GM19023 (cell line): ENCODE measurements around the gene RAB14.

ENCODE experiments used
- ATAC-seq: cut with Tn5 transposase; IDR thresholded peaks from one replicate; pipeline ENCODE4 v1.9.1; 2021; ENCODE audit warnings: mild to moderate bottlenecking, moderate library complexity; ENCODE audit not compliant: unreplicated experiment

Gene RAB14

DNA sequence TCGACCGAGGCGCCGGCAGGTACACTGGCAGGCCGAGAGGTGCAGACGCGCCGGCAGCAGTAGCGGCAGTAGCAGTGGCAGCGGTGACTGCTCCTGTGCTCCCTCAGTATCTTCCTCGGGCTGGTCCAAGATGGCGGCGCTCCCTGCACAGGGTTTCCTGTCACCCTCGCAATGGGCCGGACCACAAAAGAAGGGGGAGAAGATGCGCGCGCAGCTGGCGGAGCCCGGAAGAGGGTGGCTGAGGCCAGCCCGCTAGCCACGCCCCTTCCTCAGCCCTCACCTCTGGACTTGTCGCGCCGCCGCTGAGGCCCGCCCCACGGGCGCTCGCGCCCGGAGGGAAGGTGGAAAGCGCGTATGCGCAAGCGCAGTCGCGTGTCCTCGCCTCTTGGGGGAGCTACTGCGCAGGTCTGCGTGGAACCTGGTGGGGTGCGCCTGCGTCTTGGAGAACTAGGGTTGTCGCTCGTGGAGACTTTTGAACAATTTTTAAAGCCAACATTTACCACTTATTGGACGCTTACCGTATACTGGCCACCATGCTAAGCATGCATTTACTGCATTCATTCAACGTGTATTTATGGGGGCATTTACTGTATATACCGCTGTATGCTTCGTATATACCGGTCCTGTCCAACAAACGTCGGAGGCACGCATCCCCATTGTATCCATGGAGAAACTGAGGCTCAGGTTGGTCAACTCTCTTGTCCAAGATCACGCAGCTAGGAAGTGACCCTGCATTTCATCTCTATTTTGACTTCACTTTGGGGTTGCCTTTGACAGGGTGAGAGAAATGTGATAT is at the start of gene RAB14:
RAB14 (minus strand) TSS at position 132 of the 796 bp plus-strand sequence. CDS start 8,457 bp downstream, outside the sequence.
- ATAC-seq = peak; percentile 85

DNA sequence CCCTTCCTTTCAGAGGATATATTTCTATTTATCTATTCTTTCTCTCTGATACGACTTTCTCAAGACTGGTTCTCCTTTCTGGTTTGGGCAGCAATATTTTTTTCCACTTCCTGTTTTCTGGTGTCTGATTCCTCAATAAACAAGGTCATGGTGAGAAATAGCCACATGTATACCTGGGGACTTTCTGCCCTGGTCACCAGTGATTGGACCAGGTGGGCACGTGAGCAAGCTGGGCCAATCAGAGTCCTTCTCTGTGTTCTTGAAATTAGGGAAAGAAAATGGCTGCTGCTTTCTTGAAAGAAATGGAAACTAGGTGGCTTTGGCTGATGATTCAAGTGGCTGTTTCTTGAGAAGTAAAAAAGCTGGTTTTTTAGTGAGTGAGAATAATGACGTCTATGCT is 47.9 kb upstream of the RAB14 start:
- ATAC-seq = no peak

DNA sequence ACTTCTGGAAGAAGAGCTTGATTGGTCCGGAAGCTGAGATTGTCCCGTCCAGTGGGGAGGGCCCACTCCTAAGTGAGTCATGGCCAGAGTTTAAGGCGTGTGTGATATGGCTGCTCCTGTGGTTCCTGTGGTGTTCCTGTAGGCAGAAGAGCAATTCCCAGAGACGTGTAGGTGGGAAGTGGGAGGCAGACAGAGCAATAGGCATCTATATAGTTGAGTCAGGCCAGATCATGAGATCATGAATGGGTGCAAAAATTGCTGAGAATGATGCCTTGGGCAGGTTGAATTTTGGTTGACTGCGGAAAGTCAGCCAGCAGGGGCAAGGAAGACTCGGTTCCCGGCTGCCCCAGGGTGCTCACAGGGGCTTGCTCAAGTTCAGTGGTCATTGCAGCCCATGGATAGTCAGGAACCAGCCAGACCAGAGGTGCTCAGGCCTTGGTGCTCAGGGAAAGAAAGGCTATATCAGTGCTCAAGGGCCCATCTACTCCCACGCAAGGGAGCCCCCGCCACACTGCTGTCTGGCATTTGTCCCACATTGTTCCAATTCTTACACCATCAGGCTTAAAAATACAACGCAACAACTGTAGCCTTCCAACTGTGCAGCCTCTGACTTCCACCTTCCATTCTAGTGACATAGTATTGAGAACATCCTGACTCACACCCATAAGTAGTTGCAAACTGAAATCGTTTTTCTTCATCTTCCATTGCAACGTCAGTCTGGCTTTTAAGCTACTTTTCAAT is 45.3 kb upstream of the RAB14 start:
- no peak for ATAC-seq

DNA sequence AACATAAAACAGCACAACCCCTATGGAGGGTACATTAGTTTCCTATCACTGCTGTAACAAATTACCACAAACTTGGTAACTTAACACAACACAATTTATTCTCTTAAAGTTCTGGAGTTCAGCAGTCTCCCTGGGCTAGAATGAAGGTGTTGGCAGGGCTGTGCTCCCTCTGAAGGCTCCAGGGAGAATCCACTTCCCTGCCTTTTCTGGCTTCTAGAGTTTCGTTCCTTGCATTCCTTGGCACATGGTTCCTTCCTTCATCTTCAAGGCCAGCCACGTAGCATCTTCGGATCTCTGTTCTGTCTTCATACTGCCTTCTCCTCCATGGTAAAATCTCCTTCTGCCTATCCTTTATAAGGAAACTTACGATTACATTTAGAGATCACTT is 41.3 kb upstream of the RAB14 start:
- ATAC-seq = no peak

DNA sequence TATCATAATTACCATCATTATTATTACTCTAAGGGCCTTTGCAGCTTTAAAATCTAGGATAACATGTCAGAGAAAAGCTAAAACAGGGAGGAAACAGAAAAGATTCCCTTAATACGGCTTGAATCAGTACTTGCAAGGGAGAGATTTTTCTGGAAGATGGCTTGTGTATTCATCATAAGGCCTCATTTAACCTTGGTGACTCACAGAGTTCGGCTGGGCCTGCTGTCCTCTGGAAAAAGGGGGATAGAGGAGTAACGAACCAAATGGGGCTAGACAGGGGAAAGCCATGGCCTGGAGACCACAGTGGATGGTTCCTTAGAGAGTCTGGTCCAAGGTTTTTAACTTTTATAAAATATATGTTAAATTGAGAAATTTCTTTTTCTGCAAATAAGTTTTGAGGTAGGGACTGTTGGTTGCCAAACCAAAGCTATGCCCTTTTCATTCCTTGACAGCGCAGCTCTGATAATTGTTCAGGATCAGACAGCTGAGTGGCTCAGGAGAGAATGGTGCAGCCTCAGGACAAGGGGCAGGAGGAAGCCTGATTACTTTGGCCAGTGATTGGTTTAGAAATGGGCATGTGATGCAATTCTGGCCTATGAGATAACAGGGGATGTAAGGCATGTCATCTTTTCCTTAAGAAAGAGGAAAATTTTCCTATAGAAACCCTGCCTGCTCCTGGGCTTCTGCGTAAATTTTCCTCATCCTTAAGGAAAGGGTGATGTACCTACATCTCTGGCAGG is 40.7 kb upstream of the RAB14 start:
- ATAC-seq = no peak

DNA sequence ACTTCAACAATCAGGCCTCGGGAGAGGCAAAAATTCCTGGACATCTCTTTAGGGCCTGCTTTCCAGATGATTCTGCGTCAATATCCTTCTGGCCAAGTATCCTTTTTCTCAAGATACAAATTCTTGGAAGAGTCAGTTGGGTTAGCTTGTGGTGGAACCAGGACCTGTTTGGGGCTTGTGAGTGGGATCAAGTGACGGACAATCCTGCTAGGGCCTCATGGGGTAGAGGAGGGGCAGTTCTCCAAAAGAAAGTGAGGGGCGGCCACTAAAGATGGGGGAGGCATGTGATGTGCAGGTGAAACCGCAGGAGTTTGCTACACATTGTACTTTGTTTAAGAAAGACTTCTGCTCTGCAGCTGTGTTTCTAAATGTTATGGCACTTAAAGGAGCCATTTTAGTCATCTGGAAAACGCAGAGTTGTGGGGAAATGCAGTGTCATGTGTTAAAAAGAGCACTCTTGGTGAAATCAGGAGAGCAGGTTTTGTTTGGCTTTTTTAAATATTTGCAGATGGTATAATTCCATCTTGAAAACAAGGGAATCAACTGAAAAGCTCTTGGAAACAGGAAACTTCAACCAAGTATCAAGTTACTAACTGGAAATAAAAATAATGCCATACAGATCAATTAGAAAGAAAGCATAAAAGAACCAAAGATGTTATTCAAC is 38.9 kb upstream of the RAB14 start:
- ATAC-seq = no peak

DNA sequence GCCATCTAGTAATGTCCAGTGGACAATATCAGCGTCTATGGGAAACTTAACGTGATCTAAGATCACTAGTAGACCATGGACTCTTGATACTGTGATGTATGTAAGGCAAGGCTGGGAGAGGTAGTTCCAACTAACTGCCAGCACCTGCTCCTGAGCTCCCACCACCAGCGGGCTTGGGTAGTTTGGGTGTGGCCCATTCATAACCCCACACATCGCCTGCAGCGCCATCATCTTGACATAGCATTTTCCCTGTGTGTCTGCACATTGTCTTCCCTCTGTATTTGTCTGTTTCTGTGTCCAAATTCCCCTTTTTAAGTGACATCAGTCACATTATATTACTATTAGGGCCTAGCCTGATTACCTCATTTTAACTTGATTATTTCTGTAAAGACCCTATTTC is 38.2 kb upstream of the RAB14 start:
- ATAC-seq = no peak

DNA sequence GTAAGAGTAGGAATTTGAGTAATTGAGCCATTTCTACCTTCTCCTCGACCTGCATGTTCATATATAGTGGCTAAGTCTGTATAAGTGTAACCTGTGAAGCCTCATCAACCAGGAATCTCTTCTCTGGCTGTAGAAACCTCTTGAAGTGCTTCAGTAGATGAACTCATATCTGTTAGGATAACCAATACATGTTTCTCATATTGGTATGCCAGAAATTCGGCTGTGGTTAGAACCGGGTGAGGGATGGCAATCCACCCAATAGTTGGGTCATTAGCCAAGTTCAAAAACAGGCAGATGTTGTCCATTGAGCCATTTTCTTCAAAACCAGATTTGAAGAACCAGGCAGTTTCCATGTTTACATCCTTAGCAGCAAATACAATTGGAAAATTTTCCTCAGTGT is 37.4 kb upstream of the RAB14 start:
- ATAC-seq = no peak

DNA sequence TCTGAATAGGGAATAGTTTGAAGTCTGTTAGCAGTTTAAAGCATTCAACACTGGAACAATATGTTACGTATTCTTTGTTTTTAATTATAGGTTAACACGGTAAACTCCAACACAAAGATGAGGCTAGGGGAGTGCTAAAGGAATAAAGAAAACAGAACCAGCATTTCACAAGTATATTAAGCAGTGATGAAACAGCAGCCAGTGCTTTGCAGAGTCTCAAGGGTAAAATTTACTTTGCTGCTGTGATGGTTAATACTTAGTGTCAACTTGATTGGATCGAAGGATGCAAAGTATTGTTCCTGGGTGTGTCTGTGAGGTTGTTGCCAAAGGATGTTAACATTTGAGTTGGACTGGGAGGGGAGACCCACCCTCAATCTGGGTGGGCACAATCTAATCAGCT is 36.2 kb upstream of the RAB14 start:
- ATAC-seq = no peak

DNA sequence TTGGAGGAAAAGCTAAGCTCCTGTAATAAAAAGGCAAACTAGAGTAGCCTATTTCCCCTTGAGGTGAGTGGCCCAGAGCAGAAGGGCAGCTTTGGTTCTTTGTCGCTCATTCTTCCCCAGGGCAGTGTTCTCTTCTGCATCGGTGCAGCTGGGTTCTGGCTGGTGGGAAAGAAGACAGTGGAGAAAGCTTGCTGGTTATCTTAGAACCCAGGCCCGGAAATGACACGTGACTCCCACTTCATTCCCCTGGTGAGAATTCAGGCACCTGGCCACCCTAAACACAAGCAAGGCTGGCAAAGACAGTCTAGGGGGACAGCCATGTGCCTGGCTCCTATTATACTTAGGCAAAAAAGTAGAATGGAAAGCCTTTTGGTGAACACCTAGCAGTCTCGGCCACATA is 33.8 kb upstream of the RAB14 start:
- ATAC-seq = no peak

DNA sequence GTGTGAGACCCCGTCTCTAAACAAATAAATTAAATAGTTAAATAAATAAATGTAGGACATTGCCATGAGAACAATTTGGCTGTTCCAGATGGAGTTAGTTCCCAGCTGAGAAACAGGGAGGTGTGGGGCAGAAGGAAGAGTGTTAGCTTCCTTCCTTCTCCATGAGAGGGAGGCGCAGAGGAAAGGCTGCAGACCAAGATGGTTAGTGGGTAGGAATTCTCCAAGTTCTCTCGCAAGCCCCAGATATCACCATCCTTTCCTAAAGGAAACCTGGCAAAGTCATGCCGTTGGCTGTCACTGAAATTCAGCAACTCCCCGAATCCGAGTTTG is 33.1 kb upstream of the RAB14 start:
- no peak for ATAC-seq

DNA sequence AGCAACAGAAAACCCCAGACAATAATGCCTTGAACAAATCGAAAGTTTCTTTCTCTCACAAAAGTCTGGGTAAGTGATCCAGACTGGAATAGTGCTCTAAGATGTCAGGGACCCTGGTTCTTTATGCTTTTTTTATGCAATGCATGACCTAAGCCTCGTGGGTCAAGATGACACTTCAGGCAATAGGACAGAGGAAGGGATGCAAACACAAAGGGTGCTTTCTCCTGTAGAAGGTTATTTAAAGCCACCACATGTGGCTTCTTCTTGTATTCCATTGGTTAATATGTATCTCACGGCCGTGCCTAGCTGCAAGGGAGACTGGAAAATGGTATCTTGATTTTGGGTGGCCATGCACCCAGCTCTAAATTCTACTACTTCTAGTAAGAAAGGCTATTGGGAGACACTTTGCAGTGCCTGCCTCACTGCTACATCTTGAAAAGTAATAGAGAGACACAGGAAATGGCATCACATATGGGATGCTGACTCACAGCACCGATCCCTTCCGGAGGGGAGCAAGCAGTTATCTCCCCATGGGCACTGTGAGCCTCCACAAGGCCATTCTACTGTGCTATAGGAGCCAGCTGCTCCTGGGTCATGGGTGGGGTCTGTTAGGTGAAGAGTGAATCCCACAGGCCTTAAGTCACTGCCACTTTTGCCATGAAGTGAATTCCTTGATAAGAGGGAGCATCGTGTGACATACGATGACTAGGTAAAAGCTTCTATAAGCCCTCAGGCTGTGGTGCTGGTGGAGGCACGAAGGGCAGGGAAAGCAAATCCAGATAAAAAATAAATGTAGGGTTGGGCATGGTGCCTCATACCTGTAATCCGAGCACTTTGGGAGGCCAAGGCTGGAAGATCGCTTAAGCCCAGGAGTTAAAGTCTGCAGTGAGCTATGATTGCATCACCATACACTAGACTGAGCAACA is 32.5 kb upstream of the RAB14 start:
- ATAC-seq = no peak

DNA sequence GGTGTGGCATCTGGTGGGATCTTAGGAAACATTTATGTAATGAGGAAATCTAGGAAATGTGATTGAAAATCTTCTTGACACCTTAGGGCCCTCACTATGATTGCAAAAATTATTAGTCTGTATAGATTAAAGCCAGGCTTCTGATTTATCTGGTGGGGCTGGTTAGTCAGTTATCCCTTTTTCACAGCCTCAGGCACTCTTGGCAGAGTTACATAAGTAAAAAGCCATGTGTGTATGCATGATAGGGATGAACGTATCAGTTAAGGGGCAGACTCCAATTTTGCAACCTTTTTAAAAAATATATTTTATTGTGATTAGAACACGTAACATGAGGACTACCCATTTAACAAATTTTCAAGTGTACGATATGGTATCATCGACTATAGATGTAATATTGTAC is 30.6 kb upstream of the RAB14 start:
- no peak for ATAC-seq

DNA sequence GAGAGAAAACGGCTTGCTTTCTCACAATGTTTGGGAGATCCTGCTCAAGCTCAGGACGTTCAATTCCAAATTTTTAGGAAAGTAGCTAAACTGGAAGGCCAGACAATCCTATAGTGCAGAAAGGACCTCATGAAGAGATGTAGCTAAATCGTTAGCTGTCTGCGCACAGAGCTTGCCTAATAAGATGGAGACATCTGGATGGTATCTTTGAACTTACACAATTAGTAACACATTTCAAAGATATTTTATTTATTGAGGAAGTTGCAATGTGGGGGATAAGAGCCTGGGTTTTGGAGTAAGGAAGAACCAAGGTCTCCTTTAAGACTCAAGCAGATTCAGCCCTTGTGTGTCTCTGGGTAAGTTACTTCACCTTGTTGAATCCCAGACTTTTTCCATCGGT is 28.6 kb upstream of the RAB14 start:
- ATAC-seq = no peak

DNA sequence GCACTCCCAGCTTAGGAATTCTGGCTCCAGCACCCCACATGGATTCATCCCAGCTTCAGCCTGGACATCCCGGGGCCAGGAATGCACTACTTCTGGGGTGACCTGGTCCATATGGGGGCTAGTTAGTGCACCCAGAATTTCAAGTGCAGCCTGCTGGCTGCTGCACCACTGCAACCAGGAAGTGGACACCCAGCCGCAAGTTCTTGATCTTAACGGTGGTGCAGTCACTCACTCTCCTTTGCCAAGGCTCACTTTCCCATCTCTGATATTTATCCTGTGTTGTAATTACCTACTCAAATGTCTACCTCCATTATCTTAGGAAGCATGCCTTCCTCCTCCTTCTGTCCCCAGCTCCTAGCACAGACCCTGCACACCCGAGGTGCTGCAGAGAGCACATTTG is 26.2 kb upstream of the RAB14 start:
- no peak for ATAC-seq

DNA sequence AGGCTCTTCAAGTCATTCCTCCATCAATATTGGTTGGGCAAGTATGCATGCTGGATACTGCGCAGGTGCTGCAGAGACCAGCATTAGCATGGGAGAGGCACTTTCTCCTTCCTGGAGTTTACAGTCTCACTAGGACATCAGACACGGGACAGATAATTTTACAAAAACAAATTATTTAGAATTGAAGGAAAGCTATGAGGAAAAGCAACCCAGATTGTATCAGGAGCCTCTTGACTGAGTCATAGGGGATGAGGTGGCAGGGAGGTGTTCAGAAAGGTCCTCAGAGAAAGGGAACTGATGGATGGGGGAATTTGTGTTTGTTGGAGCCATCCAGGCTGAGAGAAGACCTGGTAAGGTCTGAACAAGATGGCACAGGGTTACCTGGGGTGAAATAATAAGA is 24.5 kb upstream of the RAB14 start:
- ATAC-seq = no peak

DNA sequence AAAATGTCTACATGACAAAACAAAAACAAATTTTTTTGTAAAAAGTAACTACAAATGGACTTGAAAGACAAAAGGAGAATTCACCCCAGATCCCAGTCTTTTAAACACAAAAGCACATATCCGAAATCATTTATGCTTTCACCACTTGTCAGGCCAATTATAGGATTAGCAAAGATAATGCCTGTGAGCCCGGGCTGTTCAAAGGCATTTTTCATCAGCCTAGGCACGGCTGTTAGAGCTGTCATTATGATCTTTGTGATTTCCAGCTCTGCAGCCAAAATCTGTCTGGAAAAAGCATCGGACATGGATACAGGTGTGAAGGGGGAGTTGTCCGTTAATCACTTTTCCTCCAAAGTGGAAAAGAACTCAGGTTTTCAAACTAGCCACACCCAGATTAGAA is 23.6 kb upstream of the RAB14 start:
- ATAC-seq = no peak

DNA sequence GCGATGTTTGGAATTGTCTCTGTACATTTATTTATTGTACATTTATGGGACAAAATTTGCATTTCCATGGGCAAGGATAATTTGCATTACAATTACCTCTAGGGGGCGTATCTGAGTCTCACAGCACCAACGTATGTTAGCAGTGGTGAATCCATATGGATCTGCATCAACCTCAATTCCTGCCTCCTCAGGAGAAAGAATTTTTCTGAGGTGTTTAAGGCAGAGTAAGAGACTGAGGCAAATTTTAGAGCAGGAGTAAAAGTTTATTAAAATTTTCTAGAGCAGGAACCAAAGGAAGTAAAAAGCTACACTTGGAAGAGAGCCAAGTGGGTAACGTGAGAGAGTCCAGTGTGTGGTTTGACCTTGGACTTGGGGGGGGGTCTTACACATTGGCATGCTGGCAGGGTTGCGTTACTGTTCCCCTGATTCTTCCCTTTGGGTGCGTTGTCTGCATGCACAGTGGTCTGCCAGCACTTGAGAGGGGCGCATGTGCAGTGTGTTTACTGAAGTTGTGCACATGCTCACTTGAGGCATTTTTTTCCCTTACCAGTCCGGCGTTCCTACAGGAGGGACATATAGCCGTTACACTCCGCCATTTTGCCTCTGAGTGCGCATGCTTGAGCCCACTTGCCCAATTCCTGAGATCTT is 21.0 kb upstream of the RAB14 start:
- no peak for ATAC-seq

DNA sequence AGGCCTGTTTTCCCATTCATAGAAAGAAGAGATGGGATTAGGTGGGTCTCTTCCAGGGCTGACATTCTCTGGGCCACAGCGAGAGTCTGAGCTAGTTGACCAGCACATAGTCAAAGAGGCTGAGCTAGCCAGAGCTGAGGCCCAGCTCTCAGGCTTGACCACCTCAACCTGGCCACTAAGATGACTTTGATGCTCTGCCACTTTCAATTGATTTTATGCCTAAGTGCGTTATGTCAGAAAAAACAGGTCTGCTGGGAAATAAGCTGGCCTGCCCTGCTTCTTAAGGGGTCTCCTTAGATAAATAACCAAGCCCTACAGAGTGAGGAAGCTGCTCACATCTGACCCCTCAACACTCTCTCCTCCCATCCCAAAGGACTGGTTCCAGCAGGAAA is 20.0 kb upstream of the RAB14 start:
- no peak for ATAC-seq
